Parathyroid adenoma (tissue), 2 donors: ENCODE results near the gene SLC35A1.

ENCODE experiments used
- H2AFZ ChIP-seq: fragments of 300-600 bp; sonication (generic); one replicate; pipeline ENCODE4 v1.7.0; 2017; ENCODE audit warnings: antibody characterized with exemption, mild to moderate bottlenecking
- H3K27ac ChIP-seq: fragments of 300-600 bp; sonication (generic); one replicate; pipeline ENCODE4 v1.7.0; 2017
- H3K27me3 ChIP-seq: fragments of 300-600 bp; sonication (generic); one replicate; pipeline ENCODE4 v1.7.0; 2017; ENCODE audit warnings: low read length; ENCODE audit not compliant: control insufficient read depth, insufficient read depth
- H3K36me3 ChIP-seq: fragments of 300-600 bp; sonication (generic); one replicate; pipeline ENCODE4 v1.7.0; 2017; ENCODE audit warnings: low read length; ENCODE audit not compliant: control insufficient read depth, insufficient read depth
- H3K4me1 ChIP-seq: fragments of 300-600 bp; sonication (generic); one replicate; pipeline ENCODE4 v1.7.0; 2017; ENCODE audit warnings: control low read depth
- H3K4me2 ChIP-seq: fragments of 300-600 bp; sonication (generic); one replicate; pipeline ENCODE4 v1.7.0; 2017; ENCODE audit warnings: low read length
- H3K4me3 ChIP-seq: fragments of 300-600 bp; sonication (generic); one replicate; pipeline ENCODE4 v1.7.0; 2017; ENCODE audit warnings: low read depth, low read length
- H3K79me2 ChIP-seq: fragments of 300-600 bp; sonication (generic); one replicate; pipeline ENCODE4 v1.7.0; 2017; ENCODE audit warnings: control low read depth
- H3K9ac ChIP-seq: fragments of 300-600 bp; sonication (generic); one replicate; pipeline ENCODE4 v1.7.0; 2017; ENCODE audit warnings: mild to moderate bottlenecking
- H3K9me3 ChIP-seq: fragments of 300-600 bp; sonication (generic); one replicate; pipeline ENCODE4 v1.7.0; 2017; ENCODE audit warnings: low read length; ENCODE audit not compliant: control insufficient read depth
- CTCF ChIP-seq: fragments of 300-600 bp; sonication (generic); IDR thresholded peaks from one replicate; pipeline ENCODE4 v1.7.0; 2017; ENCODE audit warnings: antibody characterized with exemption, mild to moderate bottlenecking
- donor health status: primary hyperparathyroidism.

The SLC35A1 gene

GRCh38 chr6:87514831-87515230, 42.1 kb downstream of the SLC35A1 start:
- Histone ChIP-seq H3K36me3 (no peaks in the 10 kb centered on the region), H3K4me2 (no peak overlapping the region), H3K9ac (no peak overlapping the region), H3K4me1 (no peaks in the 10 kb centered on the region), H3K27ac (no peak overlapping the region), H3K9me3 (no peaks in the 10 kb centered on the region), H3K27me3 (no peaks in the 10 kb centered on the region), H3K4me3 (no peak overlapping the region), H2AFZ (no peak overlapping the region), H3K79me2 (no peaks in the 10 kb centered on the region)
- TF ChIP-seq CTCF = no peak

GRCh38 chr6:87518453-87518852, 45.7 kb downstream of the SLC35A1 start:
- no peaks in the 10 kb centered on the region for H3K27me3 ChIP-seq
- no peak overlapping the region for H3K27ac ChIP-seq
- no peak overlapping the region for H2AFZ ChIP-seq
- no peaks in the 10 kb centered on the region for H3K36me3 ChIP-seq
- no peaks in the 10 kb centered on the region for H3K4me1 ChIP-seq
- no peak overlapping the region for H3K9ac ChIP-seq
- no peaks in the 10 kb centered on the region for H3K79me2 ChIP-seq
- no peak overlapping the region for H3K4me2 ChIP-seq
- H3K9me3 ChIP-seq = no peaks in the 10 kb centered on the region
- H3K4me3 ChIP-seq = no peak overlapping the region
- TF ChIP-seq CTCF = no peak

- no peak overlapping the region for H3K9ac ChIP-seq
- no peak for TF ChIP-seq CTCF
- no peaks in the 10 kb centered on the region for H3K27me3 ChIP-seq
- H3K4me1 ChIP-seq = no peaks in the 10 kb centered on the region
- H3K9me3 ChIP-seq = no peaks in the 10 kb centered on the region
- H3K27ac ChIP-seq = no peak overlapping the region
- no peak overlapping the region for H2AFZ ChIP-seq
- H3K4me2 ChIP-seq = no peak overlapping the region
- no peaks in the 10 kb centered on the region for H3K79me2 ChIP-seq
- H3K36me3 ChIP-seq = no peaks in the 10 kb centered on the region
- H3K4me3 ChIP-seq = no peak overlapping the region
Measured at GRCh38 chr6:87522686-87523085, 49.9 kb downstream of the SLC35A1 start.

GRCh38 chr6:87529221-87529620, 56.4 kb downstream of the SLC35A1 start:
- Histone ChIP-seq H2AFZ (no peak overlapping the region), H3K36me3 (no peaks in the 10 kb centered on the region), H3K4me1 (no peaks in the 10 kb centered on the region), H3K27ac (no peak overlapping the region), H3K79me2 (no peaks in the 10 kb centered on the region), H3K9me3 (no peaks in the 10 kb centered on the region), H3K27me3 (no peaks in the 10 kb centered on the region), H3K9ac (no peak overlapping the region), H3K4me2 (no peak overlapping the region), H3K4me3 (no peak overlapping the region)
- no peak for TF ChIP-seq CTCF

- Histone ChIP-seq H3K4me1 (no peaks in the 10 kb centered on the region), H3K27ac (no peak overlapping the region), H3K27me3 (no peaks in the 10 kb centered on the region), H3K79me2 (peaks cover 2% of the 10 kb centered on the region), H3K9me3 (no peaks in the 10 kb centered on the region), H3K4me3 (no peak overlapping the region), H3K9ac (no peak overlapping the region), H3K4me2 (no peak overlapping the region), H3K36me3 (no peaks in the 10 kb centered on the region), H2AFZ (no peak overlapping the region)
- no peak for TF ChIP-seq CTCF
Measured at GRCh38 chr6:87534377-87535047, 61.7 kb downstream of the SLC35A1 start.
